DMS153 treated with DMSO at 0.1 percent for 48 hours (cell line): ENCODE results near the gene GLCCI1.
"Not testable (repeated sequence)": the region's sequence is repeated elsewhere in the genome, so short reads cannot be mapped to it uniquely, and the experiment has no call there.

Source experiments
- DNase-seq: peaks from one replicate; lab custom pipeline; 2025; ENCODE audit not compliant: unreplicated experiment; lab: John Stamatoyannopoulos, UW

GLCCI1 gene

DNA sequence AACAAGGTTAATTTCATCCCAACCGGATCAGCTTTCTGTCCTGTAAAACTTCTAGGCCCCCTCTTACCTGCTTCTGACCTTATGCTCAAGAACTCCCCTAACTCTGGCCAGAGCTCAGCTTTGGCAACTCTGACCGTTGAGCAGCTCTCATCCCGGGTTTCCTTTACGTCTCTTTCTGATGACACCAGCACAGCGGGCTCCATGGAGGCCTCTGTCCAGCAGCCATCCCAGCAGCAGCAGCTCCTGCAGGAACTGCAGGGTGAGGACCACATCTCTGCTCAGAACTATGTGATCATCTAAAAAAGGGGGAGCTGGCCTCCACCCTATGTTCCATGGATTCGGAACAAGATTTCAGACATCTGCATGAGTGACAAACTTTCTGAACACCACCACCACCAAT, 117.6 kb downstream of the GLCCI1 start:
- DNase-seq = no peak

- DNase-seq = no peak
These were observed 120.6 kb downstream of the GLCCI1 start for GRCh38 chr7:8089036-8089780.

DNA sequence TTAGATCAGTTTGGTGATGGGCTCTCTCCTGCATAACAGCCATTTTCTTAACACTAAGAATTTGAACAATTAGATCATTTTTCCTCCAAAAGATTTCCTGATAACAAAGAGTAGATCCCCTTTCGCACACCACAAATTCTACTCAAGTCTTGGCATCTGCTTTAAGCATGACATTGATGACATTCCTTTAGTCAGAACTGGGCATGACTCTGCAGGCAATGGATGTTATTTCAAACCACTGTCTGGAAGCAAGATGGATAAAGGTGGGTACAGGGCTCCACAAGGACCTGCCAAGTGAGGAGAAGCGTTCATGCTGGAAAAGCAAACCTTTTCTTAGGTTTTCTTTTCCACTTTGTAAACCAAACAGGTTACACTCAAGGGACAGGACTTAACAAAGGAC, 123.5 kb downstream of the GLCCI1 start:
- no peak for DNase-seq

- DNase-seq = no peak
These were observed 125.9 kb downstream of the GLCCI1 start for GRCh38 chr7:8094164-8095140.

GRCh38 chr7:8101292-8101691, 132.7 kb downstream of the GLCCI1 start:
- not testable (repeated sequence) for DNase-seq

DNA sequence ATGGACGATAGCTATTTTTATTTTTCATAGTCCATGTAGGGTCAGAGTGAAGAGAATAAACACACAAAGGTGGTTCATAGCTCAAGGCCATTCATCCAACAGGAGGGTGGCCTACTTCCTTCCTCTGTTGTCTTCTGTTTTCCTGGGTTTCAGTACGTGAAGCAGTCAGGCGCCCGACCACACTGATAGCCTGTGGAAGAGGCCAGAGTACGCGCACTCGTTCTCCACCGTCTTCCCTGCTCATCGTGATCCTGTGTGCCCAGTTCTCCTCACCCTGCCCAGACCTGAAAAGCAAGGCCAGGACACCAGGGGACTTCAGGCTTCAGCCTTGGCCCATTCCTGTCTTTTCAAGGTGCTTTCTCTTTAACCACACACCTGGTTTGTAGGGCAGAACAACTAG, 134.7 kb downstream of the GLCCI1 start:
- no peak for DNase-seq

DNA sequence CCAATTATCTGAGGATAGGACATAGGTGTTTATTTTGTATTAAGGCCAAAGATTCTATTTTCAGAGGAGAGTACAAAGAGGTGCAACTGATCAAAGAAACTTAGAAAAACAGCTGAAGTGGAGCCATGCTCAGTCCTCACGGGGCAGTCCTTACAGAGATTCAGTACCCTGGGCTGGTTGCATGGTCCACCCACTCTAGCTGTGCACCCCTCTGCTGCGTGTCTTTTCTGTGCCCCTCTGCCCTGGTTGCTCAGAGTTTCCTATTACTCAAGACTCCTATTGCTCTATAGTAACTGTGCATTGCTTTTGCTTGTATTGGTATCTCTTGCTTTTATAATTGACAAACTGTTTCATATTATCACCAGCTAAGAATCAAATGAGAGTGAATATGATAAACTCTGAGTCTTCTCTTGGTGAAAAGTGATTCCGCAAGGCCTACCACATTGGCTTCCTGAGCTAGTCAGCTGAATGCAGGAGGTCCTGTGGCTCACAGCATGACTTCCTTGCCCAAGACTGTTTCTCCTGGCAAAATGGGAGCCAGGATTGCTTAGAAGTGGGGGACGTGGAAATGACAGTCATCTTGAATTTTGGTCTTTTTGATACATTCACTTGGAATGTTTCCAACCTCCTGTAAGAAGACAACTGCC, 137.0 kb downstream of the GLCCI1 start:
- no peak for DNase-seq

DNA sequence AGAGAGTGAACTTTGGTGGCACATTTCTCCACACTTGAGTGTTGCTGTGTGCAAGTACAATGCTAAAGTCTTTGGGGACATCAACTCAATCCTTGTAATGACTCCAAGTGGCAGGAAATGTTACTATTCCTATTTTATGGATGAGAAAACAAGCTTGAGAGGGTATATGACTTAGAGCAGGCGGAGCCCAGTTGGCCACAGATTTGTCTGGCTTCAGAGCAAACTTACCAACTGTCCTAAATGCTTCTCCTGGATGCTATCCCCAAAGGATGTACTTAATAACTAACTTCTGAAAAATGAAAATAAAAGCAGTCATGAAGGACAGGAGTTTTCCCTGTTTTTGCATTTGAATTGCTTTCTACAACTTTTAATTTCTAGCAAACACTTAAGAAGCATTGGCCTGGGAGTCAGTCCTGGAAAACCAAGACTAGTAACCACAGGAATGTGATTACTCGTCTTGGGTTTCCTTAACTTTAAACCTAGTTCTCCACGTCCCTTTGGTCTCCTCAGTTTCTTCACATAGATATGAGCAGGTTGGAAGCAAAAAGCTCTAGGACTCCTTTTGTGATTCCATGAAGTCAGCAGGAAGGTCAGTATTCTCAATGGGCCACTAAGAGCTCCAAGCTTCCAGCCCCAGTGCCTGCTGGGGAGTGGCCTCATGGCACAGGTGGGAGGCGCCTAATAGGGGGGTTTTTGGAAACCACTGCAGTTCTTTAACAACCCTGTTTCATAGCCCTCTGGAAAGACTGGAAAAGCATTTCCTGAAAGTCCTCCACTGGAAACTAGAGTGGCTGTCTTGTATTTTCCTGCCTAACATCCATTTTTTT, 140.8 kb downstream of the GLCCI1 start:
- no peak for DNase-seq

GRCh38 chr7:8111282-8111960, 142.8 kb downstream of the GLCCI1 start:
- no peak for DNase-seq

- DNase-seq = no peak
These were observed 144.1 kb downstream of the GLCCI1 start for GRCh38 chr7:8112685-8113084.

DNA sequence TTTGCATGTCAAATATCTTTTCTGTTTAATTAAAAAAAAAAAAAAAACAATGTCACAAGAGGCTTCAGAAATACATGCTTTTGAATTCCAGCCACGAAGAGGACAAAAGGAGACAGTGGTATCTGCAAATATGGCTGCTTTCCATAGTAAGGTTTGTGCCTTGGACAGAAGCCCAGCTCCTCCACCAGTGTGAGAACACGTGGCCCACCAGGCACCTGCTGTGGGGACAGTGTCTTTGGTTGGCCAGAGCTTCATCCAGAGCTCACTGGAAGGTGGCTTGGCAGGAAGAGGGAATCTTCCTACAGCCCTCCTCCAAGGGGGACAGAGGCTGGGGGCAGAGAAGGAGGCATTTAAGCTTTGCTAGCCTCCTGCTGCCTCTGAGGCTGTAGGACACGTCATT, 144.6 kb downstream of the GLCCI1 start:
- DNase-seq = no peak

GRCh38 chr7:8114175-8114574, 145.6 kb downstream of the GLCCI1 start:
- no peak for DNase-seq

DNA sequence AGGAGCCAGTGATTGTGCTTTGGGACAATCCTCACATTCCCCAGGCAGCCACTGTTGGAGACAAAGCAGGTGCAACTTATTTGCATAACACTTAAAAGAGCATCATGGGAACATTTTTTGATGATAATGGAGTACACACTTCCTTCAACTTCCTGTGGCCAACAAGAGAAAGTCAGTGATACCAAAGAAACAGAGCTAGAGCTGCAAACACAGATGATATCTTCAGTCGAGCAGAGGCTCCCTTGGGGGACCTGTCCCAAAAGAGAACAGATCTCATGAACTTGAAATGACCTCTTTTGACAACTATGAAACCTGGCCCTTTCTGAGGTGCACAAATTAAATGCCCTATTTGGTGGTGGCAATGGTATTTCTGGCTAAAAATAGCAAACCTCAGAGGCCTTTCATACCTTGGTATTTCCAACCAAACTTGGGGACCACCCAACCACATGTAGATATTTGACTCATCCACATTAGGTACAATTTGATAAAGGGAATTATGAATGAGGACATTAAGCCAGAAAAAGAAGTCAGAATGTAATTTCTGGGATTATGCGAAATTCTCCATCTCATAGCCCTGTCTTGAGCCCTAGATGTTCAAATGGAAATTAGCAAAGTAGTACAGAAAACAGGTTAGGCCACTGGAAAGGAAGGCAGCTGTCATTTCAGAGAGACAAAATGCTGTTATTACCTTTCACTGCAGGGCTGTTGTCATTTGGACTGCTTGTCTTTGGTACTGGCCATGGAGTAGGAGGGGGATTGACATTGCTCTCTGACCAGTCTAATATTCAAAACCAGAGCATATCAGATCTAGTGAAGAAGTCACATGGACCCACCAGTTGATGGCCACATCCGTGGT, 147.2 kb downstream of the GLCCI1 start:
- no peak for DNase-seq

DNA sequence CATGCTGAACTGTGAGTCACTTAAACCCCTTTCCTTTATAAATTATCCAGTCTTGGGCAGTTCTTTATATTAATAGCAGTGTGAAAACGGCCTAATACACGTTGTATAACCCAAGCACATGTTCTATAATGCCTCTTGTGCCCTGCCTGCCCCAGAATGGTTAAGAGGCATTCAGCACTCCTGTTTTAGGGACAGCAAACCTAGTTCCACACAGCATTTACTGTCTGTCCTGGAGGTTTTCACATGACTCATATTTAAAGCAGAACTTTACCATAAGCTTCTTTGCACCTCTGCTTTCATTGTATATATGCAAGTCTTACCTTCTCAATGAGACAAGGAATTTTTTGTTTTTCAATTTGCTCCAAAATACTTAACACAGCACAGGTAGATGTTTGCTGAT, 148.6 kb downstream of the GLCCI1 start:
- DNase-seq = no peak

- DNase-seq = no peak
These were observed 150.7 kb downstream of the GLCCI1 start for GRCh38 chr7:8119262-8119661.

GRCh38 chr7:8120390-8121058, 151.9 kb downstream of the GLCCI1 start:
- no peak for DNase-seq

DNA sequence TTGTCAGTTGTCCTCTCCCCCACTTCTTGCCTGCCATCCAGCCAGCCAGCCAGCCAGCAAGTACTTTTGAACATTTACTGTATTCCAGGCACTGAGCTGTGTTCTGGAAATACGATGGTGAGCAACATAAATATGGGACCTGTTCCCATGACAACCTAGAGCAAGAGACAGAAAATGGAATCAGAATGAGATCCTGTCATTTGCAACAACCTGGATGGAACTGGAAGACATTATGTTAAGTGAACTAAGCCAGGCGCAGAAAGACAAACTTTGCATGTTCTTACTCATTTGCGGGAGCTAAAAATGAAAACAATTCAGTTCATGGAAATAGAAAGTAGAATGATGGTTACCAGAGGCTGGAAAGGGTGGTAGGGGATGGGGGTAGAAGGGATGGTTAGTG, 152.6 kb downstream of the GLCCI1 start:
- DNase-seq = no peak

GRCh38 chr7:8125680-8126444, 157.3 kb downstream of the GLCCI1 start:
- no peak for DNase-seq
